ENCODE results near the gene KL.

- TF ChIP-seq, protein P1, sequence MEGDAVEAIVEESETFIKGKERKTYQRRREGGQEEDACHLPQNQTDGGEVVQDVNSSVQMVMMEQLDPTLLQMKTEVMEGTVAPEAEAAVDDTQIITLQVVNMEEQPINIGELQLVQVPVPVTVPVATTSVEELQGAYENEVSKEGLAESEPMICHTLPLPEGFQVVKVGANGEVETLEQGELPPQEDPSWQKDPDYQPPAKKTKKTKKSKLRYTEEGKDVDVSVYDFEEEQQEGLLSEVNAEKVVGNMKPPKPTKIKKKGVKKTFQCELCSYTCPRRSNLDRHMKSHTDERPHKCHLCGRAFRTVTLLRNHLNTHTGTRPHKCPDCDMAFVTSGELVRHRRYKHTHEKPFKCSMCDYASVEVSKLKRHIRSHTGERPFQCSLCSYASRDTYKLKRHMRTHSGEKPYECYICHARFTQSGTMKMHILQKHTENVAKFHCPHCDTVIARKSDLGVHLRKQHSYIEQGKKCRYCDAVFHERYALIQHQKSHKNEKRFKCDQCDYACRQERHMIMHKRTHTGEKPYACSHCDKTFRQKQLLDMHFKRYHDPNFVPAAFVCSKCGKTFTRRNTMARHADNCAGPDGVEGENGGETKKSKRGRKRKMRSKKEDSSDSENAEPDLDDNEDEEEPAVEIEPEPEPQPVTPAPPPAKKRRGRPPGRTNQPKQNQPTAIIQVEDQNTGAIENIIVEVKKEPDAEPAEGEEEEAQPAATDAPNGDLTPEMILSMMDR (IDR thresholded peaks at IDR 0.05), result no peak
- TF ChIP-seq POLR2A (IDR thresholded peaks at IDR 0.05), result no peak
Measured at GRCh38 chr13:32998966-32999365, 17.3 kb upstream of the KL start.

All from thyroid gland (tissue), 4 donors.